NCI-H345 treated with DMSO at 0.1 percent for 48 hours (cell line): Measurements from ENCODE around the gene GALNT11.
"Not testable (repeated sequence)": the region's sequence is repeated elsewhere in the genome, so short reads cannot be mapped to it uniquely, and the experiment has no call there.

ENCODE experiments used
- DNase-seq: peaks from one replicate; lab custom pipeline; 2025; ENCODE audit not compliant: unreplicated experiment; lab: John Stamatoyannopoulos, UW

The GALNT11 gene

DNA sequence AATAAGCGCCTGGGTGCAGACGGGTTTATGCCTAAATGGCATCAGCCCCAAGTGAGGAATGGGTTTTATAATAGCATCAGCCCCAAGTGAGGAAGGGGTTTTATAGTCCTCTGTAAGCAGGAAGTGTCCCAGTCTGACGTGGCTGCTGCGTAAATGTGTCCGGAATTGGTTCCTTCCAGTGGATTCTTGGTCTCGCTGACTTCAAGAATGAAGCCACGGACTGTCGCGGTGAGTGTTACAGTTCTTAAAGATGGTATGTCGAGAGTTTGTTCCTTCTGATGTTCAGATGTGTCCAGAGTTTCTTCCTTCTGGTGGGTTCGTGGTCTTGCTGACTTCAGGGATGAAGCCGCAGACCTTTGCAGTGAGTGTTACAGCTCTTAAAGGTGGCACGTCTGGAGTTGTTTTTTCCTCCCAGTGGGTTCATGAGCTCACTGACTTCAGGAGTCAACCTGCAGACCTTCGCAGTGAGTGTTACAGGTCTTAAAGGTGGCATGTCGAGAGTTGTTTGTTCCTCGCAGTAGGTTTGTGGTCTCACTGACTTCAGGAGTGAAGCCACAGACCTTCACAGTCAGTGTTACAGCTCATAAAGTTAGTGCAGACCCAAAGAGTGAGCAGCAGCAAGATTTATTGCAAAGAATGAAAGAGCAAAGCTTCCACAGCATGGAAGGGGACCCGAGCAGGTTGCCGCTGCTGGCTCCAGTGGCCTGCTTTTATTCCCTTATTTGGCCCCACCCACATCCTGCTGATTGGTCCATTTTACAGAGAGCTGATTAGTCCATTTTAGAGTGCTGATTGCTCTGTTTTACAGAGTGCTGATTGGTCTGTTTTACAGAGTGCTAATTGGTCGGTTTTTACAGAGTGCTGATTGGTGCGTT, 2.3 kb downstream of the GALNT11 start:
- not testable (repeated sequence) for DNase-seq

DNA sequence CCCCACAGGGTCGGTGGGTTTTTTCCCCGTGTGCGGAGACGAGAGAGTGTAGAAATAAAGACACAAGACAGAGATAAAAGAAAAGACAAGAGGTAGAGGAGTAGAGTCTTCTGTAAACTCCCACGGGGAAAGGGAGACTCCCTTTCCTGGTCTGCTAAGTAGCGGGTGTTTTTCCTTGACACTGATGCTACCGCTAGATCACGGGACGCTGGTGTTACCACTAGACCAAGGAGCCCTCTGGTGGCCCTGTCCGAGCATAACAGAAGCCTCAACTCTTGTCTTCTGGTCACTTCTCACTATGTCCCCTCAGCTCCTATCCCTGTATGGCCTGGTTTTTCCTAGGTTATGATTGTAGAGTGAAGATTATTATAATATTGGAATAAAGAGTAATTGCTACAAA, 4.6 kb downstream of the GALNT11 start:
- not testable (repeated sequence) for DNase-seq

DNA sequence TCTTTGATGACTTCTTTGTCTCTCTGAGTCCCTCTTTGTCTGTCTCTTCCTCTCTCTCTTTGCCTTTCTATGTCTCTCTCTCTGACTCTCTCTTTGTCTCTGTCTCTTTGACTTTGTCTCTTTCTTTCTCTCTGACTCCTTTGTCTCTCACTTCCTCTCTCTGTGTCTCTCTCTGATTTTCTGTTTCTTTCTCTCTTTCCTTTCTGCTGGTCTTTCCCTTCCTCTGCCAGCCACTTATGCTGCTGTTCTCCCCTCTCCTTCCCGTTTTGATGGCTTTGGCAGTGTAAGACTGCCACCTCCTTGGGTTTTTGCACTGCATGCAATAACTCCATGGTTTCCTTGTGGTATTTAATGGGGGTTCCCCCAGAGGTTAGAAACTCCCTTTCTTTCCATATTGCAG, 5.2 kb downstream of the GALNT11 start:
- not testable (repeated sequence) for DNase-seq

DNA sequence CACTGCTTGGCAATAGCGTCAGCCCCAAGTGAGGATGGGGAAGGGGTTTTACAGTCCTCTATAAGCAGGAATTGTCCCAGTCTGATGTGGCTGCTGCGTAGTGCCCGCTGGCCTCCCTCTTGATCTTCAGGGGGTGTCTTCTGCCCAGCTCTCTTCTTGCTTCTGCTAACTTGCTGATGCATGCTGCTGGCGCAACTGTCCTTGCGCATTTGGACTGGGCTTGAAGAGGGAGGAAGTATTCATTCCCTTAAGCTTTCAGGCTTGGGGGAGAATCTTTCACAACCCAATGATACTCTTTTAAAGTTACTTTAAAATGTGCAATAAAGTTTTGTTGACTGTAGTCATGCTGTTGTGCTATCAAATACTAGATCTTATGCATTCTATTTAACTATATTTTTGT, 10.3 kb downstream of the GALNT11 start:
- no peak for DNase-seq

DNA sequence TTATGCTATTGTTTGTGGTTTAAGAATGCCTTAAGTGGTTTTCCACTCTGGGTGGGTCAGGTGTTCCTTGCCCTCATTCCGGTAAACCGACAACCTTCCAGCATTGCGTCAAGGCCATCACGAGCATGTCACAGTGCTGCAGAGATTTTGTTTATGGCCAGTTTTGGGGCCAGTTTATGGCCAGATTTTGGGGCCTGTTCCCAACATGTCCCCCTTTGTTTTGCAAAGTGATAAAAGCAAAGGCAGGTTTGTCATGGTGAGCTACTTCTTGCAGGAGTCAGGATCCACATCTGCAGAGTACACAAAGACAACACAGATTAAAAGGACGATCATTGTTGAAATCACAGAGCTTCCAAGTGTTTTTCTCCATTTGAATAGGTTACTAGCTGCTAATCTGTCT, 12.9 kb downstream of the GALNT11 start:
- DNase-seq: not testable (repeated sequence)

DNA sequence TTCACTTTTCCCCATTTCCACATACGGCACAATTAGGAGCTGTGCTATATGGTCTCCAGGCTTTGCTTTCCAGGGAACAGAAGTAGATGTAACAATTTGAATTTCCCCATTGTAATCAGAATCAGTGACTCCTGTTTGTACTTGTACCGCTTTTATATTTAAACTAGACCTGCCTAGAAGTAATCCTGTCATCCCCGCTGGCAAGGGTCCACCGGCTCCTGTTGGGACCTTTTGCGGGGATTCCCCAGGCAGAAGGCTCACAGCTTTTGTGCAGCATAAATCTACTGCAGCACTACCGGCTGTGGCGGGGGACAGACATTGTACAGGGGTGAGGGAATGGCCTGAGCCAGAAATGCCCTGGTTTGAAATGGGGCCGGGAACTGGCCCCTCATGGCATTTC, 17.6 kb downstream of the GALNT11 start:
- not testable (repeated sequence) for DNase-seq

DNA sequence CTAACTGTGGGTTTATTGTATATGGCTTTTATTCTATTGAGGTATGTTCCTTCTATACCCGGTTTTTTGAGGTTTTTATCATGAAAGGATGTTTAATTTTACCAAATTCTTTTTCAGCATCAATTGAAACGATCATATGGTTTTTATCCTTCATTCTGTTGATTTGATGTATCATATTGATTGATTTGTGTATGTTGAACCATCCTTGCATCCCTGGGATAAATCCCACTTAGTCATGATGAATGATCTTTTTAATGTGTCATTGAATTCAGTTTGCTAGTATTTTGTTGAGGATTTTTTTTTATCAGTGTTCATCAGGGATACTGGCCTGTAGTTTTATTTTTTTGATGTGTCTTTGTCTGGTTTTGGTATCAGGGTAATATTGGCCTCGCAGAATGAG, 19.4 kb downstream of the GALNT11 start:
- DNase-seq: not testable (repeated sequence)

DNA sequence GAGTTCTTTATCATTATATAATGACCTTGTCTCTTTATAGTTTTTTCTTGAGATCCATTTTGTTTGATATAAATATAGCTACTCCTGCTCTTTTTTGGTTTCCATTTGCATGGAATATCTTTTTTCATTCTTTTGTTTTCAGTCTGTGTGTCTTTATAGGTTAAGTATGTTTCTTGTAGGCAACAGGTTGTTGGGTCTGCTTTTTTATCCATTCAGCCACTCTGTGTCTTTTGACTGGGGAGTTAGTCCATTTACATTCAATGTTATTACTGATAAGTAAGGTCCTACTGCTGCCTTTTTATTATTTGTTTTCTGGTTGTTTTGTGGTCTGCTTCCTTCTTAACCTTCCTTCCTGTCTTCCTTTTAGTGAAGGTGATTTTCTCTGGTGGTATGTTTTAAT, 21.1 kb downstream of the GALNT11 start:
- no peak for DNase-seq

DNA sequence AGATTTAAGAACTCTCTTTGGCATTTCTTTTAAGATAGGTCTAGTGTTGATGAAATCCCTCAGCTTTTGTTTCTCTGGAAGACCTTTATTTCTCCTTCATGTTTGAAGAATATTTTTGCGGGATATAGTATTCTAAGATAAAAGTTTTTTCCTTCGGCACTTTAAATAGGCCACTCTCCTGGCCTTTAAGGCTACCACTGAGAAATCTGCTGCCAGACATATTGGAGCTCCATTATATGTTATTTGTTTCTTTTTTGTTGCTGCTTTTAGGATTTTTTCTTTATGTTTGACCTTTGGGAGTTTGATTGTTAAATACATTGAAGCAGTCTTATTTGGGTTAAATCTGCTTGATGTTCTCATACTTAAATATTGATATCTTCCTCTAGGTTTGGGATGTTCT, 22.6 kb downstream of the GALNT11 start:
- no peak for DNase-seq

DNA sequence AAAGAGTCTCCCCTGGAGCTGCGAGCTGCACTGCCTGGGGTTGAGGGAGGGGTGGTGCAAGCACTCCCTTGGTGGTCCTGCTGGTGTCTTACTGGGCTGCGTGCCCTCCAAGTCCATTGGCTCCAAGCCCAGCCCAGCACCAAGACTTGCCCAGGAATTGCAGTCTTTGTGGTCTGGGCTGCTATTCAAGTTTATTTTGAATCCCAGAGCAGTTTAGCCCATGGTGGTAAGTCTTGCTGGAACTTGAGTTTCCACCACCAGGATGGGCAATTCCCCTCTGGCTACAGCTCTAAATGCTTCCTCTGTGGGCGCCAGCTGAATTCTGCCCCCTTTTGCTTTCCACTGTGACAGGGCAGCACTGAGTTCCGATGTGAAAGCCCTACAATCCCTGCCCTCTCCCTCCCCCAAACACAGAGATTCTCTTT, 25.1 kb downstream of the GALNT11 start:
- no peak for DNase-seq

DNA sequence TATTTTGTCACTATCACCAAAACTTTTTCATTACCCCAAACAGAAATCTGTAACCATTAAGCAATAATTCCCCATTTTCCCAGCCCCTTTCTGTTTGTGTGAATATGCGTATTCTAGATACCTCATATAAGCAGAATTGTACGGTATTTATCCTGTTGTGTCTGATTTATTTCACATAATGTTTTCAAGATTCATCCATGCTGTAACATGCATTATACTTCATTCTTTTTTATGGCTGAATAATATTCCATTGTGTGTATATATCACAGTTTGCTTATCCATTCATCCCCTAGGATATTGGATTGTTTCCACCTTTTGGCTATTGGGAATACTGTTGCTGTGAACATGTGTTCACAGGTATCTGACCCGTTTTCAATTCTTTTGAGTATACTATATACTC, 26.5 kb downstream of the GALNT11 start:
- no peak for DNase-seq

DNA sequence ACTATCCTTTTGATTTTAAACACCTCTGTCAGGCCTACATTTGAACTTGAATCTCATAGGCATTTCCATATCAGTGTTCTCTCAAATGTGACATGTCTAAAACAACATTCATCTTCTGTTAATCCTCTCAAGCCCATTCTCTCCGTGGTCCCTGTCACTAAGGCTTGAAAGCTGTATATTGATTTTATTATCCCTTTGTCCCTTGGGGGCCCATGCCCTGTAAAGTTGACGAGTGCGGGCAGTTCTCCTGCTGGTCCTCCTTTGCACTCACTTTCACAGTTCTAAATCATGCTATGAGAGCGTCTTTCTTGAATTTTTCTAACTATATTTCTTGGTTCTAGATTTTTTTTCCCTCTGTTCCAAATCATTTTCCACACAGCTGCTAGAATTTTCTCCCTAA, 27.3 kb downstream of the GALNT11 start:
- DNase-seq: no peak

DNA sequence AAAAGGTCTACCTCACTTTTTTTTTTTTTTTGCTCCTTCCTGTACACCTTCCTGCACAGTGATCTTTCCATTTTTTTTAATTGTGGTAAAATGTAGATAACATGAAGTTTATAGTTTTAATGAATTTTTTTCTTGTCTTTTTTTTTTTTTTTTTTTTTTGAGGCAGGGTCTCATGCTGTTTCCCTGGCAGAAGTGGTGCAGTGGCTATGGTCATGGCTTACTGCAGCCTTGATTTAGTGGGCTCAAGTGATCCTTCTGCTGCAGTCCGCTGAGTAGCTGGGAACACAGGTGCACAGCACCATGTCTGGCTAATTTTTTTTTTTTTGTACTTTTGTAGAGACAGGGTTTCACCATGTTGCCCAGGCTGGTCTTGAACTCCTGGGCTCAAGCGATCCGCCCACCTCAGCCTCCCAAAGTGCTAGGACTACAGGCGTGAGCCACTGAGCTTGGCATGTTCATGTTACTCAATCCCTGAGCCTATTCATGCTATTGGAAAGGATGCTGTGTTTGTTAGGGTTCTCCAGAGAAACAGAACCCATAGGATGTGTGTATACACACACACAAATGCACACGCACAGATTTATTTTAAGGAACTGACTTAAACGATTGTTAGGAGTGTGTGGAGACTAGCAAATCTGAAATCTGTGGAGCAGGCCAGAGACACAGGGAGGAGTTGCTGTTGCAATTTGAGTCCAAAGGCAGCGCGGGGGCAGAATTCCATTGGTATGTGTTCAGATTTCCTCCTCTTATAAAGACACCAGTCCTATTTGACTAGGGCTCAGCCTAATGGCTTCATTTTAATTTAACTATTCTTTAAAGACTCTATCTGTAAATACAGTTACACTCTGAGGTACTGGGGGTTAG, 29.1 kb downstream of the GALNT11 start:
- DNase-seq: no peak

DNA sequence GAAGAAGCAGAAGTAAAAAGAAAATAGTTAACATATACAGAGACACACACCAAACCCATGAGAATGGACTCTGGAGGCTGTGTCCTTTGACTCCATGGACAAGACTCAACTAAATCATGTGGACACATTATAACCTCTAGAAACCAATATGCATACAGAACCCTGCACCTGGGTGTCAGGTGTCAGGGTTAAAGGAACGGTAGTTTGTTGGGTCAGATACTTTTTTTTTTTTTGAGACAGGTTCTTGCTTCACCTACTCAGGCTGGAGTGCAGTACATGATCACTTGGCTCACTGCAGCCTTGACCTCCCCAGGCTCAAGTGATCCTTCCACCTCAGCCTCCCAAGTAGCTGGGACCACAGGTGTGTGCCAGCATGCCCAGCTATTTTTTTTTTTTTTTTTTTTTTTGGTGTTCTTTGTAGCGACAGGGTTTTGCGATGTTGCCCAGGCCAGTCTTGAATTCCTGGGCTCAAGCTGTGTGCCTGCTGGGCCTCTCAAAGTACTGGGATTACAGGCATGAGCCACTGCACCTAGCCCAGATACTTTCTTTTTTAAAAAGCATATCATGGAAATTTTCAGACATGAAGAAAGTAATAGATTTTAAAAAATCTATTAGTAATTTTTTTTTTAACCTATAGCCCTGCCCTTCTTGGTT, 31.3 kb downstream of the GALNT11 start:
- no peak for DNase-seq

DNA sequence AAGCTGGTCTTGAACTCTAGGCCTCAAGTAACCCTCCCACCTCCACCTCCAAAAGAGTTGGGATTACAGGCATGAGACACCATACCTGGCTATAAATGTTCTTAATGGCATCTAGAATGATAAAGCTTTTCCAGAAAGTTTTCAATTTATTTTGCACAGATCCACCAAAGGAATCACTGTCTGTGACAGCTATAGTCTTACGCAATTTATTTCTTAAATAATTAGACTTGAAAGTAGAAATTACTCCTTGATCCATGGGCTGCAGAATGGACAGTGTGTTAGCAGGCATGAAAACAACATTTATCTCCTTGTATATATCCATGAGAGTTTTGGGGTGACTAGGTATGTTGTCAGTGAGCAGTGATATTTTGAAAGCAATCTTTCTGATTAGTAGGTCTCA, 33.8 kb downstream of the GALNT11 start:
- no peak for DNase-seq

DNA sequence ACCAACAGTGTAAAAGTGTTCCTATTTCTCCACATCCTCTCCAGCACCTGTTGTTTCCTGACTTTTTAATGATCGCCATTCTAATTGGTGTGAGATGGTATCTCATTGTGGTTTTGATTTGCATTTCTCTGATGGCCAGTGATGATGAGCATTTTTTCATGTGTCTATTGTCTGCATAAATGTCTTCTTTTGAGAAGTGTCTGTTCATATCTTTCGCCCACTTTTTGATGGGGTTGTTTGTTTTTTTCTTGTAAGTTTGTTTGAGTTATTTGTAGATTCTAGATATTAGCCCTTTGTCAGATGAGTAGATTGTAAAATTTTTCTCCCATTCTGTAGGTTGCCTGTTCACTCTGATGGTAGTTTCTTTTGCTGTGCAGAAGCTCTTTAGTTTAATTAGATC, 35.6 kb downstream of the GALNT11 start:
- DNase-seq: not testable (repeated sequence)

DNA sequence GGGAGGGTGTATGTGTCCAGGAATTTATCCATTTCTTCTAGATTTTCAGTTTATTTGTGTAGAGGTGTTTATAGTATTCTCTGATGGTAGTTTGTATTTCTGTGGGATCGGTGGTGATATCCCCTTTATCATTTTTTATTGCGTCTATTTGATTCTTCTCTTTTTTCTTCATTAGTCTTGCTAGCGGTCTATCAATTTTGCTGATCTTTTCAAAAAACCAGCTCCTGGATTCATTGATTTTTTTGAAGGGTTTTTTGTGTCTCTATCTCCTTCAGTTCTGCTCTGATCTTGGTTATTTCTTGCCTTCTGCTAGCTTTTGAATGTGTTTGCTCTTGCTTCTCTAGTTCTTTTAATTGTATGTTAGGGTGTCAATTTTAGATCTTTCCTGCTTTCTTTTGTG, 37.7 kb downstream of the GALNT11 start:
- not testable (repeated sequence) for DNase-seq

DNA sequence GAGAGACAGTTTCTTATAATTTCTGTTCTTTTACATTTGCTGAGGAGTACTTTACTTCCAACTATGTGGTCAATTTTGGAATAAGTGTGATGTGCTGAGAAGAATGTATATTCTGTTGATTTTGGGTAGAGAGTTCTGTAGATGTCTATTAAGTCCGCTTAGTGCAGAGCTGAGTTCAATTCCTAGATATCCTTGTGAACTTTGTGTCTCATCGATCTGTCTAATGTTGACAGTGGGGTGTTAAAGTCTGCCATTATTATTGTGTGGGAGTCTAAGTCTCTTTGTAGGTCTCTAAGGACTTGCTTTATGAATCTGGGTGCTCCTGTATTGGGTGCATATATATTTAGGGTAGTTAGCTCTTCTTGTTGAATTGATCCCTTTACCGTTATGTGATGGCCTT, 38.3 kb downstream of the GALNT11 start:
- DNase-seq: not testable (repeated sequence)

DNA sequence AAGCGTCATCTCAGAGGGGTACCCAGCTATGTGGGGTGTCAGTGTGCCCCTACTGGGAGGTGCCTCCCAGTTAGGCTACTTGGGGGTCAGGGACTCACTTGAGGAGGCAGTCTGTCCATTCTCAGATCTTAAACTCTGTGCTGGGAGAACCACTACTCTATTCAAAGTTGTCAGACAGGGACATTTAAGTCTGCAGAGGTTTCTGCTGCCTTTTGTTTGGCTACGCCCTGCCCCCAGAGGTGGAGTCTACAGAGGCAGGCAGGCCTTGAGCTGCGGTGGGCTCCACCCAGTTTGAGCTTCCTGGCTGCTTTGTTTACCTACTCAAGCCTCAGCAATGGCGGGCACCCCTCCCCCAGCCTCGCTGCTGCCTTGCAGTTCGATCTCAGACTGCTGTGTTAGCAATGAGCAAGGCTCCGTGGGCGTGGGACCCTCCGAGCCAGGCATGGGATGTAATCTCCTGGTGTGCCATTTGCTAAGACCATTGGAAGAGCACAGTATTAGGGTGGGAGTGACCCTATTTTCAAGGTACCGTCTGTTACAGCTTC, 40.4 kb downstream of the GALNT11 start:
- DNase-seq: not testable (repeated sequence)

DNA sequence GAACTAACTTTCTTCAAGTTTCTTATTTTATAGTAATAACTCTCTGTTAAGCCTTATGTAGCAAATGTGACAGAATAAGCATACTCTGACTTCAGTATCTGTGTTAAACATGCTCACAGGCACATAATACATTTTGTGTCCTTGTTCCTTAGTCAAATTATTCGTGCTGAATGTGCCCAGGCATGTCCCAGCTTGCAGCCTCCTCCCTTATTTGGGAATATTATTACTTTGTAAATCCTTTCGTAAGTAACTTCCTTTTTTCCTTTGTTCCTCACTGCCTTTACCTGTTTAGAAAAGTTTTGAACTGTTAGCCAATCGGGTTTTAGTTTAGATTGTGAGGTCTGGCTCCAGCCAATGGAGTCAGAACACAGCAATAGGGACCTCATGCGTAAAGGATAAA, 46.9 kb downstream of the GALNT11 start:
- no peak for DNase-seq

DNA sequence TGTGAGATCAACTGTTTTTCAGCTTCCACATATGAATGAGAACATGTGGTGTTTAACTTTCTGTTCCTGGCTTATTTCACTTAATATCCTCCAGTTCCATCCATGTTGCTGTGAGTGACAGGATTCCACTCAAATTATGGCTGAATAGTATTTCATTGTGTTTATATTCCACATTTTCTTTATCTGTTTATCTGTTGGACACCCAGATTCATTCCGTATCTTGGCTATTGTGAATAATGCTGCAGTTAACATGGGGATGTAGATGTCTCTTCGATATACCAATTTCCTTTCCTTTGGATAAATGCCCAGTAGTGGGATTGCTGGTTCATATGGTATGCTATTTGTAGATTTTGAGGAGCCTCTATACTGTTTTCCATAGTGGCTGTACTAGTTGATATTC, 47.9 kb downstream of the GALNT11 start:
- DNase-seq: no peak
